Stomach smooth muscle (tissue), 2 donors: ENCODE data around the gene TYW5.

Experiments used
- H3K27ac ChIP-seq: one replicate; pipeline ENCODE4 v1.7.0; 2013; ENCODE audit warnings: mild to moderate bottlenecking, low read length, inconsistent platforms
- H3K27me3 ChIP-seq, 2 donors: one replicate each; pipeline ENCODE4 v1.7.0; 2013; ENCODE audit warnings: low read length in 2 of 2; ENCODE audit not compliant: insufficient read depth in 2 of 2, control insufficient read depth in 1 of 2
- H3K36me3 ChIP-seq, 2 donors: one replicate each; pipeline ENCODE4 v1.7.0; 2013; ENCODE audit warnings: low read length in 2 of 2; ENCODE audit not compliant: control insufficient read depth in 2 of 2, insufficient read depth in 2 of 2
- H3K4me1 ChIP-seq: one replicate; pipeline ENCODE4 v1.7.0; 2013; ENCODE audit warnings: low read length; ENCODE audit not compliant: control insufficient read depth, insufficient read depth
- H3K4me3 ChIP-seq, 2 donors: one replicate each; pipeline ENCODE4 v1.7.0; 2013; ENCODE audit warnings: low read length in 2 of 2
- H3K9ac ChIP-seq, 2 donors: one replicate each; pipeline ENCODE4 v1.7.0; 2013; ENCODE audit warnings: low read length in 2 of 2, mild to moderate bottlenecking in 1 of 2
- H3K9me3 ChIP-seq, 2 donors: one replicate each; pipeline ENCODE4 v1.7.0; 2013; ENCODE audit warnings: low read length in 2 of 2; ENCODE audit not compliant: control insufficient read depth in 2 of 2
- donor health status: healthy.
- donor health status: Pancreatic carcinoma.

The TYW5 gene

DNA sequence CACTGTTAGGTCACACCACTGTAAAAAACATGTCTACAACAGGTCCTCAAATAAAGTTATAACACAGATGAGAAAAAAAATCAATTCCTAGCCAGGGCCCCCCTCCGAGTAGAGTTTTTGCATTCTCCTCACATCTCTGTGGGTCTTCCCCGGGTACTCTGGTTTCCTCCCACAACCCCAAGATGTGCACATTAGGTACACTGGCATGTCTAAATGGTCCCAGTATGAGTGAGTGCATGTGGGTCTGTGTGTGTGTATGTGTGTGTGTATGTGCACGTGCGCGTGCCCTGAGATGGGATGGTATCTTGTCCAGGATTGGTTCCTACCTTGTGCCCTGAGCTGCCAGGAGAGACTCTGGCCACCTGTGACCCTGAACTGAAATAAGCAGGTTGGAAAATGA is 4.9 kb downstream of the TYW5 start:
- Histone ChIP-seq H3K36me3 (peaks cover 4 to 10% of the 10 kb centered on the region in 2 donors), H3K27ac (no peak overlapping the region), H3K9me3 (no peaks in the 10 kb centered on the region), H3K9ac (no peak overlapping the region), H3K4me1 (peaks cover 13% of the 10 kb centered on the region), H3K4me3 (no peak overlapping the region), H3K27me3 (no peaks in the 10 kb centered on the region)

DNA sequence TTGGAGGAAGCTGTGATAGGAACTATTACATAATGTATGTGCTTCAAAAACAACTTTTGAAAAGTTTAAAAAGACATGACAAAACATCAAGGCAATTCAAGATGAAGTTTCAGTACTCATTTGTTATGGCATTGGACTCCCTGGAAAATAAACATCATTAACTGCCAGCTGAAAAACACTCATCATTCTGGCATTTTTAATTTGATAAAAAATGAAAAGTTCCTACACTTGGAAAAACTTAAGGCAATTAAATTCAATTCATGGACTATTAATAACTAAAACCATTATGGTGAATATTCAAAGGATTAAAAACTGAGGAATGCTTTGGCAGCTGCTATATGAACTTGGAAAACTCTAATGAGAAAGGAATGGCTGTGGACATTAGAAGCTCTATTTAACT is 8.5 kb downstream of the TYW5 start:
- Histone ChIP-seq H3K9ac (no peak overlapping the region), H3K36me3 (peaks cover 9 to 13% of the 10 kb centered on the region in 2 donors), H3K9me3 (no peaks in the 10 kb centered on the region), H3K4me1 (no peaks in the 10 kb centered on the region), H3K27me3 (no peaks in the 10 kb centered on the region), H3K27ac (no peak overlapping the region), H3K4me3 (no peak overlapping the region)

DNA sequence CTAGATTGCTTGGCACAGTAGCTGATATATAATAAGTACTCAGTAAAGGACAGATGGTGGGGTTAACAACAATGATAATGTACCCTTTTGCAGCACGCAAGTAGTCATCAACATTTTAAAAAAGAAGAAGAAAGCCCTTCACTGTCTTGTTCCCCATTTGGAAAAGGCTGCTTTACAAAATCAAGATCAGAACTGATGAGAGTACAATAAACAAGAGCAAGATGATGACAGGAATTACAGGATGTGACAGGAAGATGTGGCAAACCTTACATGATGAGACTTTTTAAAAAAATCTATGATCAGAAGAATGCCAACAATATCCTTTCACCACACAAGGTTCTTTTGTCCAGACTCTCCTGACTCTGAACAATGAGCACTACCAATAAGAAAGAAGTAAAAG is 9.1 kb downstream of the TYW5 start:
- no peak overlapping the region for H3K9ac ChIP-seq
- H3K36me3 ChIP-seq: peaks cover 9 to 13% of the 10 kb centered on the region in 2 donors
- H3K4me3 ChIP-seq: no peak overlapping the region
- H3K27ac ChIP-seq: no peak overlapping the region
- no peaks in the 10 kb centered on the region for H3K9me3 ChIP-seq
- no peaks in the 10 kb centered on the region for H3K4me1 ChIP-seq
- no peaks in the 10 kb centered on the region for H3K27me3 ChIP-seq

DNA sequence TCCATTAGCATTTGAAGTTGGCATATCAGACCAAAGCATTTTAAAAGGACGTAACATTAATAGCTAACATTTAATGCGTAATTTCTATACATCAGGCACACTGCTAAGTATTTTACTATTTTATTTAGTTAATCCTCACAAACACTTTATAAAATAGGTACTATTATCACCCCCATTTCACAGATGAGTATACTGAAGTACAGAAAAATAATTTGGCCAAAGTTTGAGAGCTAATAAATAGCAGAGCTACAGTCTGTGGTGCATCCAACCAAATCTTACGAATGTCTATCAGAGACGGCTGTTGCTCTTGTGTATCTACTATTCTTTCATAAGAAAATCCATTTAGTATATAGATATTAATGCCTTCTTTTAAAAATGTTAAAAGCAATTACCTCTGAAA is 11.9 kb downstream of the TYW5 start:
- H3K9me3 ChIP-seq: no peaks in the 10 kb centered on the region
- no peaks in the 10 kb centered on the region for H3K4me1 ChIP-seq
- no peak overlapping the region for H3K4me3 ChIP-seq
- H3K27me3 ChIP-seq: no peaks in the 10 kb centered on the region
- no peak overlapping the region for H3K9ac ChIP-seq
- no peak overlapping the region for H3K27ac ChIP-seq
- H3K36me3 ChIP-seq: peaks cover 16 to 21% of the 10 kb centered on the region in 2 donors

DNA sequence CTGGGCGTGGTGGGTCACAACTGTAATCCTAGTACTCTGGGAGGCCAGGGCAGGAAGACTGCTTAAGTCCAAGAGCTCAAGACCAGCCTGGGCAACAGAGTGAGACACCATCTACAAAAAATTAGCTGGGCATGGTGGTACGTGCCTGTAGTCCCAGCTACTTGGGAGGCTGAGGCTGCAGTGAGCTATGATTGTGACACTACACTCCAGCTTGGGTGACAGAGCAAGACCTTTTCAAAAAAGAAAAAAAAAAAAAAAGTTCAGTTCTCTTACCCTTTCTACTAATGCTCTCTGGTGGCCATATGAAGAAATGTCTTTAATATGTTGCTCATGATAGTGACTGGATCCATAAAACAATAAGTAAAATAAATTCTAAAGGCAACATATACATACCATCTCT is 14.9 kb downstream of the TYW5 start:
- H3K9ac ChIP-seq: no peak overlapping the region
- no peaks in the 10 kb centered on the region for H3K4me1 ChIP-seq
- H3K27ac ChIP-seq: no peak overlapping the region
- no peaks in the 10 kb centered on the region for H3K9me3 ChIP-seq
- no peak overlapping the region for H3K4me3 ChIP-seq
- H3K27me3 ChIP-seq: no peaks in the 10 kb centered on the region
- H3K36me3 ChIP-seq: peaks cover 8 to 19% of the 10 kb centered on the region in 2 donors

DNA sequence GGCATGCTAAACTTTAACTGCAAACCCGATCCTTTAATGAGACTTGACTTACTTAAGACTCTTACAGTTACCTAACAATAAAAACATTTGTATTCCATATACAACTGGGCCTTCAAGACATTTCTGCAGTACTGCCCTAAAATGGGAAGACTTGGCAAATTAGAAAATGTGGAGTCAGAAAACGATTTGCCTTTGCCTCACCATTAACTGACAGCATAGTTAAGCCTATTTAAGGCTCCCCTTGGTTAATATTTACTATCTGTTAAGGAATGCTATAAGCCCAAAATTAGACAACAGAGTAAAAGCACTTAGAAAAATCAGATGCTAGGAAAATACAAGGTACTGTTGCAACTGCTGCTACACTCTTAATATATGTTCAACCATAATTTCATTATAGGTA is 18.7 kb downstream of the TYW5 start:
- Histone ChIP-seq H3K27ac (no peak overlapping the region), H3K9me3 (no peaks in the 10 kb centered on the region), H3K4me1 (no peaks in the 10 kb centered on the region), H3K36me3 (peaks cover 12 to 25% of the 10 kb centered on the region in 2 donors), H3K9ac (no peak overlapping the region), H3K27me3 (no peaks in the 10 kb centered on the region), H3K4me3 (no peak overlapping the region)

DNA sequence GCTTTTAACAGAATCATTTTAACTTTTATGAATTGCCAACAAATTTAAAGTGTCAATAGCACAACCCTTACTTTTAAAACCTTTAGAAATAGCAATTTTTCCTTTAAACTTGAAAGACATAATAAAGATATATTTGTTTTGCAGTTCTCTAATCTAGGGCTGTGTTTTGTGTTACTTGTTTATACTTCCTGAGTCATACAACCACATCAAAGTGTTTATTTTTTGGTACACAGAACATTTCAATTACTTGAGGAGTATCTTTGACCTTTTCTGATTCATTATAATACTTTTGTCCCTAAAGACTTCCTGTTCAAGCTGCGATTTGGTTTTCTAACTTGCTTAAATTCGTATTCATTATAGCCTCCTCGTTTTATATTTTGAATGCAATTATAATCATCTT is 21.8 kb downstream of the TYW5 start:
- no peak overlapping the region for H3K9ac ChIP-seq

DNA sequence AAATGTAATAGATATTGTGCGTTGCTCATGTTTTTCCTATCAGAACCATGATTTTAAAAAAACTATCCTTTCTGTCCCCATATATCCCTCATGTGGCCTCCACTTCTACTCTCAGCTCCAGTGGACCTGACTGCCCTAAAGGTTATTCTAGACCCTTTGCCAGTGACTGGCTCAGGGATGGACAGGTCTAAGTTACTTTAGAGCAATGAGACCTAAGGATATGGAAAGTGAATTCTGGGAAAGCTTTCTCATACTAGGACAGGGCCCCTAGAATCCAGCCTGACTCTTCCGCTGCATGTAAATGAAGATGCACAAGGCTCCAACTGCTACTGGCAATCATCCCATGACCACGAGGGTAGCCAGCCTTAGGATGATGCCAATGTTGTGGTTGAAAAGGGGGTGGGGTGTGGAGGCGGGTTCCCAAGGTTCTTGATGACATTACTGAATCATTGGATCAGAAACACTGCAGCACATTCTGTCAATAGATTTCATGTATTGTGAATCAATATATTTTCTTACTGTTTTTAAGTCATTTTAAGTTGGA is 22.9 kb downstream of the TYW5 start:
- Histone ChIP-seq H3K36me3 (peaks cover 10 to 17% of the 10 kb centered on the region in 2 donors), H3K27me3 (no peaks in the 10 kb centered on the region), H3K27ac (no peak overlapping the region), H3K4me3 (no peak overlapping the region), H3K9me3 (no peaks in the 10 kb centered on the region), H3K4me1 (no peaks in the 10 kb centered on the region), H3K9ac (no peak overlapping the region)

More for the DNA sequence above, 21.8 kb downstream of the TYW5 start:
- Histone ChIP-seq H3K27ac (no peak overlapping the region), H3K9me3 (no peaks in the 10 kb centered on the region), H3K36me3 (peaks cover 13 to 20% of the 10 kb centered on the region in 2 donors), H3K27me3 (no peaks in the 10 kb centered on the region), H3K4me1 (no peaks in the 10 kb centered on the region), H3K4me3 (no peak overlapping the region)

DNA sequence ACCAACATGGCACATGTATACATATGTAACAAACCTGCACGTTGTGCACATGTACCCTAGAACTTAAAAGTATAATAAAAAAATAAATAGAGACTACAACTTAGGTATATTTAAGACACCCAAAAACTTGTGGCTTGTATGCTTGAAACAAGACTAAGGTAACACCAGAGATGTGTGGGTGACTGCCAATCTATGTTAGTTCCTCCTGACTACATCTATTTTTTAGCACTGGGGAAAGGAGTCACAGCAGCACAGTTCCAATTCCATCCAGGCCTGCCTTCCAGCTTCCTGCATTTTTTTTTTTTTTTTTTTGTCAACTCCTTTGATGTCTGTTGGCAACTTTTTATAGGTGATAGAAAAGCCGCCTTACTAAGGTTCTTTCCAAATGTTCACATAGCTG is 26.0 kb downstream of the TYW5 start:
- Histone ChIP-seq H3K27ac (no peak overlapping the region), H3K4me3 (no peak overlapping the region), H3K9me3 (no peaks in the 10 kb centered on the region), H3K9ac (no peak overlapping the region), H3K36me3 (peaks cover 15 to 23% of the 10 kb centered on the region in 2 donors), H3K27me3 (no peaks in the 10 kb centered on the region), H3K4me1 (no peaks in the 10 kb centered on the region)

DNA sequence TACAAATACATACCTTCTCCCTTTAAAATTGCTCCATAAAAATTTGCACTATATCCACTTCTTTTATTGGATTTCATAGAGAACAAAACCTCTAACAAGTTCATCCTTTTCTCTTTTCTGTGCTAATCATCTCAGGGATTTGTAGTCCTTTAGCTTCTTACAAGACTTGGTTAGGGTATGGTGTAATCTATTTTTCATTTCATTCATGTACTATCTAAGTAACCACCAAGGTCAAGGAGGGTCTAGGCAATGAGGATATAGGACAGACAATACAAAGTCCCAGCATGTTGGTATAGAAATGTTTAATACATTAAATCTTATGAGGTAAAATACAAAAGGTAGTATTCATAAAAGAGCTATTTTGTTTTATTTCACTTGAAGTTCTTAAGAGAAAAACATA is 26.7 kb downstream of the TYW5 start:
- H3K36me3 ChIP-seq: peaks cover 15 to 23% of the 10 kb centered on the region in 2 donors
- H3K9ac ChIP-seq: no peak overlapping the region
- H3K27me3 ChIP-seq: no peaks in the 10 kb centered on the region
- no peak overlapping the region for H3K4me3 ChIP-seq
- no peak overlapping the region for H3K27ac ChIP-seq
- no peaks in the 10 kb centered on the region for H3K9me3 ChIP-seq
- H3K4me1 ChIP-seq: no peaks in the 10 kb centered on the region

DNA sequence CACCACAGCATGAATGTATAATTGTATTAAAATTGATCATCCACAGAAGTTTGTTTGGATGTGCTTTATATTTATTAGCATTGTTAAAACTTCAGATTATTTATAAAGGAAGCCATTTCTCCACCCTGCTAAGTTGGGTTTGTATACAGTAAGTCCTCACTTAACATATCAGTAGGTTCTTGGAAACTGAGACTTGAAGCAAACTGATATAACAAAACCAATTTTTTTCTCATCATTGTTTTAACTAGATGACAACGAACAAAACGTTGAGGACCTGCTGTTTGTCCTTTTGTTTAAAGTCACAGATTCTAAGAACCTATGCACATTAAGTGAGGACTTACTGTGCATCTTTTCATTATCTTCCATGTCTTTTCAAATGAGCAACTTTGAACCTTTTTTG is 27.1 kb downstream of the TYW5 start:
- H3K27me3 ChIP-seq: no peaks in the 10 kb centered on the region
- H3K9me3 ChIP-seq: no peaks in the 10 kb centered on the region
- no peak overlapping the region for H3K9ac ChIP-seq
- no peak overlapping the region for H3K27ac ChIP-seq
- peaks cover 15 to 23% of the 10 kb centered on the region in 2 donors for H3K36me3 ChIP-seq
- no peaks in the 10 kb centered on the region for H3K4me1 ChIP-seq
- no peak overlapping the region for H3K4me3 ChIP-seq
